Activated T-cell treated with anti-CD3 and anti-CD28 coated beads, Interleukin-2, amount 50 U/mL, for 1 hour (primary cell): ENCODE measurements around the gene DHX9.

Source experiments
- DNase-seq: peaks from one replicate; pipeline ENCODE4 v3.0.0-alpha.2; 2020

DHX9 gene

GRCh38 chr1:182841368-182841988 lies 2.3 kb downstream of the DHX9 start:
- DNase-seq: no peak

GRCh38 chr1:182842265-182842664 lies 3.1 kb downstream of the DHX9 start:
- no peak for DNase-seq

- no peak for DNase-seq
These were observed 6.2 kb downstream of the DHX9 start for GRCh38 chr1:182845379-182845778.

DNA sequence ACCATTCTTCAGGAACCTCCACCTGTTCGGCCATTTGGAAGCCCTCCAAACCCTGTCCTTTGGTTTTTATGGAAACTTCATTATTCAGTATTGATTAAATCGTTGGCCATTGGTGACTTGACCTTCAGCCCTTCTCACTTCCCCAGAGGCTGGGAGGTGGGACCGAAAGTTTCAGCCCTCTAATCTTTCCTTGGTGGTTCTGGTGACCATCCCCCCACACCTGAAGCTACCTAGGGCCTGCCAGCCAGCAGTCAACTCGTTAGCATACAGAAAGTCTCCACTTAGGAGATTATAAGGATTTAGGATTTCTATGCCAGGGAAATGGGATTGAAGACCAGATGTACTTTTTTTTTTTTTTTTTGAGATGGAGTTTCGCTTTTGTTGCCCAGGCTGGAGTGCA lies 6.7 kb downstream of the DHX9 start:
- DNase-seq: no peak

DNA sequence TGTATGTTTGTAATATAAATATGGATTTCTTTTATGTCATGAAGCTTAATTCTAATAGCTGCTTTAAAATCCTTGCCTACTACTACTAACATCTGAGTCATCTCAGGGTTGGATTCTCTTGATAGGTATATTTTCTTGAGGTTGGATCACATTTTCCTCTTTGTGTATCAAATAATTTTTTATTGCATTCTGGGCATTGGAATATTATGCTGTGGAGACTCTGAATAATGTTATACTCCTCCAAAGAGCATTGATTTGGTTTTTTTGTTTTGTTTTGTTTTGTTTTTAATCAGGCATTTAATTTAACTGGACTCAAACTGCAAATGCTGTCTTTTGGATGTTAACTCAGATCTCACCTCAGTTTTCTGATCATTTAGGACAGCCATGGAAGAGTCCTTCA lies 8.0 kb downstream of the DHX9 start:
- no peak for DNase-seq

DNA sequence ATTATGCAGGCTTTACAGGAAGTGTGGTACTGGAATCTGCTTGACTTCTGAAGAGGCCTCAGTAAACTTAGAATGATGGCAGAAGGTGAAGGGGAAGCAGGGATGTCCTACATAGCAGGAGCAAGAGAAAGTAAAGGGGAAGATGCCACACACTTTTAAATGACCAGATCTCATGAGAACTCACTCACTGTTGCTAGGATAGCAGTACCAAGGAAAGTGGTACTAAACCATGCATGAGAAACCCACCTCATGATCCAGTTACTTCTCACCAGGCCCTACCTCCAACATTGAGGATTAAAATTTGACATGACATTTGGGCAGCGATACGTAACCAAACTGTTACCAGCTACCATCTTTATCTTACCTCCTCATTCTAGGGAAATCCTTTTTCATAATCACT lies 9.6 kb downstream of the DHX9 start:
- no peak for DNase-seq

DNA sequence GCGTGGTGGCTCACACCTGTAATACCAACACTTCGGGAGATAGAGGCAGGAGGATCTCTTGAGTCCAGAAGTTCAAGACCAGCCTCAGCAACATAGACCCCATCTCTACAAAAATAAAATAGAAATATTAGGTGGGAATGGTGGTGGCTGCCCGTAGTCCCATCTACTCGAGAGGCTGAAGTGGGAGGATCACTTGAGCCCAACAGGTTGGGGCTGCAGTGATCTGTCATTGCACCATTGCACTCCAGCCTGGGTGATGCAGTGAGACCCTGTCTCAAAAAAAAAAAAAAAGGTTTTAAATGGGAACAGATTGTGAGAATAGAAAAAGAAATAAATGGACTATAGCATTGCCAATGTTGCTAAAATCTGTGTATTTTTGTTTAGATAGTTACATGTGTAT lies 11.2 kb downstream of the DHX9 start:
- DNase-seq: no peak

GRCh38 chr1:182851825-182852224 lies 12.7 kb downstream of the DHX9 start:
- DNase-seq: no peak

DNA sequence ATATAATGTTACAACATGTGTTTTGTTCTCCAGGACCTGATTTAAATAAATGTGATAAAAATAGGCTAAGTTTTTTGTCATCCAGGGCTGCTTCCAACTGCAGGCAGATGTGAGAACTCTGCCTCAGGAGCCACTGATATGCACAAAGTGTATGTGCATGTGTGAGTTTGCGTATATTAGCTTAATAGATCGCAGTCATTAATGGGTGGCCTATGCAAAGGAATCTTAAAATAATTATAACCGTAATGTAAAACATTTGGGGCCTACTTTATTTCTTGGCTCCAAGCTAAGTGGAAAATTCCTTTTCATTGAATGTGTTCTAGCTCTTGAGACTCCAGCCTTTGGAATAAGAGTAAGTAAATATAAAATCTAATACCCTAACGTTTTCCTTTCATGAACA lies 16.8 kb downstream of the DHX9 start:
- DNase-seq: no peak

DNA sequence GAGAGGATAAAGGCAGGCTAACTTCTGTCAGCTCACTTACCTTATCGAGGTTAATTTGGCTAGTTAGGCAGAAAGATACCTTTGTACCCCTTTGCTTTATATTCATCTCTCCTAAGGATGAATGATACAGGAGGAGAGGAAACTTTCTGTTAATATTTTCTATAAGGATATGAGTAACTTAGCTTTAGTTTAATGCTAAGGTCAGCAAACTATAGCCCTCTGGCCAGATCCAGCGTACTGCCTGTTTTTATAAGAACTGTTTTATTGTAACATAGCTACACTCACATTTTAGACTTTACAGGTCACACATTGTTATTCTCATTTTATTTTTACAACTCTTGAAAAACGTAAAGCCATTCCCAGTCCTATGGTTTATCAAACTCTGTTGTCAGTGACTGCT lies 18.1 kb downstream of the DHX9 start:
- DNase-seq: no peak

GRCh38 chr1:182860658-182861057 lies 21.5 kb downstream of the DHX9 start:
- no peak for DNase-seq

GRCh38 chr1:182861994-182862393 lies 22.8 kb downstream of the DHX9 start:
- DNase-seq: no peak

GRCh38 chr1:182862827-182863226 lies 23.7 kb downstream of the DHX9 start:
- no peak for DNase-seq

DNA sequence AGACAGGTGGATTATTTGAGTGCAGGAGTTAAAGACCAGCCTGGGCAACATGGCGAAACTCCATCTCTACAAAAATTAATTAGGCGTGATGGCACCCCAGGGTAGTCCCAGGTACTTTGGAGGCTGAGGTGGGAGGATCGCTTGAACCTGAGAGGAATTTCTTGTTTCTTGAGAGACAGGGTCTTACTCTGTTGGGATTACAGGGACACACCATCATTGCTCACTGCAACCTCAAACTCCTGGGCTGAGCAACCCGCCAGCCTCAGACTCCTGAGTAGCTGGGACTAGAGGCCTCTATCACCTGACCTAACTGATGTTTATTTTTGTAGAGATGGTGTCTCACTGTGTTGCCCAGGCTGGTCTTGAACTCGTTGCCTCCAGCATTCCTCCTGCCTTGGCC lies 24.8 kb downstream of the DHX9 start:
- no peak for DNase-seq

GRCh38 chr1:182867861-182868260 lies 28.7 kb downstream of the DHX9 start:
- DNase-seq: no peak

DNA sequence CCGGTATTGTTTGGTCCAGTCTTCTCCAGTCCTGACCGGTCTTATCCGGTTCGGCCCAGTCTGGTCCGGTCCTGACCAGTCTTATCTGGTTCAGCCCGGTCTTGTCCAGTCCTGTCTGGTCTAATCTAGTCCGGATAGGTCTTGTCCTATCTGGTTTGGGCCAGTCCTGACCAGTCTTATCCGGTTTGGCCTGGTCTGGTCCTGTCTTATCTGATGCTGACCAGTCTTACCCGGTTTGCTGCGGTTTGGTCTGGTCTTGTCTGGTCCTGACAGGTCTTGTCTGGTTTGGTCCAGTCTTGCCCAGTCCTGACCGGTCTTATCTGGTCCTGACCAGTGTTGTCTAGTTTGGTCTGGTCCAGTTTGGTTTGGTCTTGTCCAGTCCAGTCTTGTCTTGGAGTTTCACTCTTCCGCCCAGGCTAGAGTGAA lies 30.1 kb downstream of the DHX9 start:
- no peak for DNase-seq

- DNase-seq: no peak
These were observed 33.7 kb downstream of the DHX9 start for GRCh38 chr1:182872881-182873280.

- DNase-seq: no peak
These were observed 36.7 kb downstream of the DHX9 start for GRCh38 chr1:182875889-182876288.

- no peak for DNase-seq
These were observed 38.2 kb downstream of the DHX9 start for GRCh38 chr1:182877331-182877730.

DNA sequence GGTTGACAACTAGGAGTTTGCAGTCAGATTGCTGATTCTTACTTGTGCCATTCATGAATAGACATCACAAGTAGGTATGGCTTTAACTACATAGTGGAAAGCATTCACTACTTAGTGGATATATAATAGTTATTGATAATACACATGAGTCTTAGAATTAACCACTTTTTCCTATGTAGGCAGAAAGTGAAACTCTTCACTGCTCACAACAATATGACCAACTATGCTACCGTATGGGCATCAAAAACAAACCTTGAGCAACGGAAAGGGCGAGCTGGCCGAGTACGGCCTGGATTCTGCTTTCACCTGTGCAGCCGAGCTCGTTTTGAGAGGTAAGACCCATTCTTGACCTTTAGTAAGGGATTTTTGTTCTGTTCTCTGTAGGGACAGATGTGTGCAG lies 38.7 kb downstream of the DHX9 start:
- no peak for DNase-seq

DNA sequence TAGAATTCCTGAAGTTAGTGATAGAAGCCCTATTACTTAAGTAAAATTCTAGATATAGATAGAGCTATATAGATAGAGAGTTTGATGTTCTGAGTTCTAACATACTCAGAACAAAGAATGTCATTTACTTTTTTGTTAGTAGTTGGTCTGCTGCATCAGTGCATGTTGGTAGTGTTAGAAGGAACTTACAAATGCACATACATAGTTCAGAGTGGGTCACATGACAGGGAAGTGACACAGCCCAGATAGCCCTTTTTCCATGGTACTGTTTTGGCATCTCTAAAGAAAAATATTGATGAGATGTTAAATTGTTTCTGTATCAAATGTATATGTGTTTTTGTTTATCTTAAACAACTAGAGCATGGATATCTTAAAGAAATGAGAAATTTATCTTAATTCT lies 45.7 kb downstream of the DHX9 start:
- no peak for DNase-seq

DNA sequence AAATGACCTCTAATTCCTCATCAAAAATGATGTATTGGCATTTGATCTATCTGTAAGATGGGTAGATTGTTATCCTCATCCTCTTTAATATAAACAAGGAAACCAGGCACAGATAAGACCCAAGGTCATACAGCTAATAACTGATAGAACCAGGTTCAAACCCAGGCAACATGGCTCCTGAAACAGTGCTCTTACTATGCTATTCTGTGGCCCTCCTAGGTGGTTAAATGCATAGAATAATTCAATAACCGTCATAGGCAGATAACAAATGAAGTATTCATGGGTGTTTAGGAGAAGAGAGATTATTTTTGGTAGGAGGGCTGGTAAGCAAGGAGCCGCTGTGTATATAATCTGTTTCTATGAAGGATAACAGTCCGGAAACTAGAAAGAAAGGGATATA lies 46.4 kb downstream of the DHX9 start:
- DNase-seq: no peak

- no peak for DNase-seq
These were observed 47.8 kb downstream of the DHX9 start for GRCh38 chr1:182886985-182887384.

DNA sequence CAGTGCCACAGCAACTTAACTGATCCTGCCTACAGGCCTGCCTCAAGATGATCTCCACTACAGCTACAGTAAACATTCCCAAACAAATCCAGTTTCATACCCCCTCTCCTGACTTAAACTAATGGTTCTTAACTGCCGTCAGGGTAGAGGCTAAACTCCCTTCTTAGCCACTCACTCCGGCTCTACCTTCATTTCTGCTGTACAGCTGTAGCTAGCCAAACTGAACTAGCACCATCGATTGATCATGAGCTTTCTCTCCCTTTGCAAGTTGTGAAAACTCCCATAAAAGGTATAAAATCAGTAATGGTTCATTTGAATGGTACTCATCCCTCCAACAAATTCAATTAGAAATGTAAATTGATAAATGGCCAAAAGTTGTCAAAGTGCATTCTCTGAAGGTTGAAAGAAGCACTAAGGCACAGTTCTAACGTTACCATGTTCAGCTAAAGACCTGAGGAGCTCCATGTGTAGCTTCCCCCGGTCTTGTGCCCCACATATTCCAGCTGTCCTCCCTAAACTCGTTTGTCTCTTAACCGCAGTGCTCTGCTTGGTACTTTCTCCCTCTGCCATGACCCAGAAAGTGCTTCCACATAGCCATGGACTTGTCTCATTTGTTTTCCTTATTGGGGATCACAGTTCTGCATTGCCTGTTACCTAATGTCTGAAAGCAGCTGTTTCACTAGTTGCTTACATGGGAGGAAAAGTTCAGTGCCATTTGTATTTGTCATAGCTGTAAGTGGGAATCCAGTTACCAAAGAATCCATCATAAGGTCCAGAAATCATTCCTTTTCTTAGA lies 49.8 kb downstream of the DHX9 start:
- DNase-seq: no peak

DNA sequence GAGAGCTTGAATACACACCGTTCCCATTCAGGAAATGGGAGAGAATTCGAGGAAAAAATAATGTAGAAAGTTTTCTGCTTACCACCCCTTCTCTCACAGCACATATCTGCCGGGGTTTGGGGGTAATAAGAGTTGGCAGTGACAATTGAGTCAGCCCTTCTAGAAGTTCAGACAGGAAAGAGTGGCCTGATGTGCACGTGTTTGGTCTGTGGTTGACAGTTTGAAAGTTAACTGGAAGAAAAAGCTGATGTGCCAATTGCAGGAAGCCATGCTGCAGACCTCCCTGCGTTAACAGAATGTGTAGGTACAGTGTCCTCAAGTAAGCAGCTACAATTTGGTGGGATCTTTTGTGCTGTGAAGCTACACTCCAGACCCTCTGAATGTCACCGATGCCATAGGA lies 50.9 kb downstream of the DHX9 start:
- no peak for DNase-seq
